NOMO-1 (cell line): Measurements from ENCODE around the gene TCF7L2.
A peak's percentile ranks its signal among the peaks of the same experiment; 100 is the strongest.

Experiments
- DNase-seq, 2 experiments: peaks; one replicate each; lab custom pipeline; 2025; ENCODE audit not compliant: unreplicated experiment in 2 of 2; lab: John Stamatoyannopoulos, UW

The TCF7L2 gene

DNA sequence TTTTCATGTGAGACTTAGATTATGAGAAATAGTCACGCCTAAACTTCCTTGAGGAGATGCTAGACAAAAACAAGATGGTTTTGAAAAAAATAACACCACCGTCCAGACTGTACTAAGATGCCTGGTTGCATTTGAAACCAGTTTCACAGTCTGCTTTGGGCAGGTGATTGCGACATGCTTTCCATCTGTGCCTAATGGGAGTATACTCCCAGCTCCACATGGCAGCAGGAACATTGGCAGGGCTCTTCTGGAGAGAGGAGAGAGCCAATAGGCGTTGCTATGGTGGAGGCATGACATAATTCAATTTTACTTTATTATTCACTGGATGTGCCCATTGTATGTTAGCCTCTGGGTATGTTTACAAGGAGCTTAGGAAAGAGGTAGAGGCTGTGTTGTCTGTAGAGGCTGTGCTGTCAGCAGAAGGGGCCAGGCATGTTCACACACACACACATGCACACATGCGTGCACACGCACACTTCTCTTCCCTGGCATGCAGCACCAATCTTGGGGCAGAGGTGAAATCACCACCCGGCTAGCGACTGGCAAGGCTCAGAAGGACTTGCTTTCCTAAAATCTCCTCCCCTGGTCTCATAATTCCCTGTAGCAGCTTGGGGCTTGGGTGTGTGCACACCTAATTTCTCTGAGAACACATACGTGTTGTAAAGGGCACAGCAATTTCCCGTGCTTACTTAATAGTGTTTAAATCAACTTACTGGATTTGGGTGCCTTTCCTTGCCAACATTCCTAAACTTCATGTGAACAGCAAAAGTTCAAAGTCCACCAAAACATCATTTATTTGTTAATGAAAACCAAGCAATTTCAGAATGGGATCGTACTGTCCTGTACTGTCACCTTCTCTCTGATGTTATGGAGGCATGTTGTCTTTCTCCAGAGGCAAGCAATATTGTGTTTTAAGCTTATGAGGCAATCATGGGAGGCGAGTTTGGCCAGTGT, 162.1 kb downstream of the TCF7L2 start:
- DNase-seq, result no peak

DNA sequence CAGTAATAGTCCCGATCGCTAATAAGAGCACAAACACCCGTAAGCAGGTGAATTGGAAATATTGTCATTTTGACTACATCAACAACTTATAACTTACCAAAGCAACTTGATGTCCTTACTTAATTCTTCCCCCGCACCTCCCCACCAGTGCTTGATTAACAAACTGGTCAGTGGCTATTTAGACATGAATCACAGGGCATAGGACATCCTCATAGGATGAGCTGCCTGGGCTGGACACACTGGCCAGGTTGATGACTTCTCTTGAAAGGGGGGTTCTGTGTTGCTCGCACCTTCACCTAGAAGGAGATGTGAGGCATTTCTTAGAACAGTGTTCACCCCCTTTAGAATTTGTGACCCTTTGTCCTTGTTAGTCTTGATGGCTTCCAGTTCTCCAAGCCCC, 163.2 kb downstream of the TCF7L2 start:
- DNase-seq, result no peak

DNA sequence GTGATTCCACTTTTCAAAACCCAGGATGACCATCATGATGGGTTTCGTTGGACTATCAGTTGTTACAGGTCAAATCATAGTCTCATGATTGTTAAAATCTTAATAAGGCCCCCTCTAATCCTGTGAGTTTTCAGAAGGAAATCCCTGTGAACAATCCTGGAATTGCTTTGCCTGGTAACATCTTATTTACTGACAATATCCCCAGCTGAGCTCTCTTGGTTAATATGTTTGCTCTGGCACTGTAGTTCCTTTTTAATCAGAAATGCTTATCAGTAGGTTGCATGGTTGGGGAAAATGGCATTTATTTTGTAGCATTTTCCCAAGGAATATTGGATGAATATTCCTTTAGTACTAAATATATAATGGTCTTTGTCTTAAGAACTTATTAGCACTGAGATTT, 163.9 kb downstream of the TCF7L2 start:
- DNase-seq, result no peak

DNA sequence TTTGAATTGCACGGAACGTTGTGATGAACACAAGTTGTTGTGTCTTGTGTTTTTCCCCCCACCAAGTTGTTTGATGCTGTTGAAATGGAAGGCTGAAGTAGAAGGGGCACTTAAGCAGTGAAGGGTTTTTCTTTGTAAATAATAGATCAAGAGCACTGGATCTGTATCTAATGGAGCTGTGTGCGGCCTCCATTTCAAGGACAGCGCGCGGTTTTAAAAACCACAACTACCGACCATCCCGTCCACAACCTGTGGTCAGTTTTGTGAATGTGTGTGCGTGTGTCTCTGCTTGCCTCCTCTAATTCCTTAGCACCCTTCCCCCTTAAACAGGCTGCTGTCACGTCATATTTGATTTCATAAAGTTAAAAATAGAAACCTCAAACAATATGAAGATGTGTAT, 165.5 kb downstream of the TCF7L2 start:
- DNase-seq, result no peak

DNA sequence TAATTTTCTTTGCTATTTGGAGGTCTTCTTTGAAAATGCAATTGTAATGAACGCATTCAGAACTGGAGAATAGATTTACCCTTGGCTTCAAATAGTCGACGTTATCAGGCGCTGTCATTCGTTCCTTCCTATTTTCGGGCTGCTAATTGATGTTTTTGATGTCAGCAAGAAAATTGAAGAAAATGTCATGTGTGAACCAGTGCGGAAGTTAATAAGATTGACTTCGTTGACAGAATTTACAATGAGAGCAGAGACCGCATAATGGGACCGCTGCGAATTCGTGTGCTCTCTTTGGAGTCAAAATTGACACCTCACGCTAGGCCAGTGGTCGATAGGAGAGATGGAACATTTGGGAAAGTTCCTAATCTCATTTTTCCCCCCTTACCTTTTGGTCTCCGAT, 168.8 kb downstream of the TCF7L2 start:
- DNase-seq, result no peak

DNA sequence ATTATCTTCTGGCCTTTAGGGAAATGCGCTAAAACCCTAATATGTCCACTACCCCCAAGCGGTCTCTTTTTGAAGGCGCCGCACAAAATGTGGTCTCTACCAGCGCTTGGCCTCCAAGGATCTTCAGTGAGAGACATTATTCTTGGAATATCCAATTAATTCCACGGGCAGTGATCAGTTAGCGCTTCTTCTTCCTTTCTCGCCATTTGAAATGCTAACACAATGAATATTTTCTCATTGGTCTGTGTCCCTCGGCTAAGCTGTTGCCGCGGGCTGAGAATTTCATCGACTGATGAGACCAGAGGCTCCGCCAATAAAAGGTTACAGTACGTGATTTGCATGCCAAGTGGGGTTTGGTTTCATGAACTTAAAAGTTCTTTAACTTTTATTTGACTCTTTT, 169.8 kb downstream of the TCF7L2 start:
- no peak for DNase-seq

DNA sequence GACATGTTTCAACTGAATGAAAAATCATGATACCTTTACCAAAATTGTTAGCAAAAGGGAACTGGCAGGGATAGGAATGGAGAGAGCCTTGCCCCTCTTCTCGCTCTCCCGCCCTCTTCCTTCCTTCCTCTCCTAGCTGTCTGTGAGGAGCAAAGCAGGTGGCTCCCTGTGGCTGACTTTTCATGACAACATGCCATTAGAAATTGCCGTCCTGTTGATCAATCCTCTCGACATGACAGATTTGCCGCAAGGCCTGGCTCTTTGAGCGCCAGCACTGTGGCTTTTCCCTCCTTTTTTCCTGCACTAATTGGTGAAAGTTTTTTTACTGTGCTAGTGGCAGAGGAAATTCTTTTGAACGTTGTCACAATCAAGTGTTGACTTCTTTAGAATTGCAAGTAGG, 171.1 kb downstream of the TCF7L2 start:
- no peak for DNase-seq

DNA sequence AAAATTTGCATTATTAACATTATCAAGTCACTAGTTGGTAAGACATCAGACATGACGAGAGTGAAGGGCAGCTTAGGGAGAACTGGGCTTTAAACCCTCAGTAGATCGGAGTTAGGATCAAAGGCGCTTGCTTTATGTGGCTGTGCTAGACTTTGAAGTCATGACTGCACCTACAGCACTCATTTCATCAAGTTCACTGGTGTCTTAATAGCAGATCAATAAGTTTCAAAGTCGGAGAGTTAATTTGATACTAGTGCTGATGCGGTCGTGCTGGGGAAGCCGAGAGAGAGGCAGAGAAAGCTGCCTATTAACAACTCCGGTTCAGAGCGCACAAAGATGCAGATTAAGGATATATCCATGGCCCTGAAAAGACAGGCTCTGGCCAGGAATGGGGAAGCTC, 172.9 kb downstream of the TCF7L2 start:
- no peak for DNase-seq

DNA sequence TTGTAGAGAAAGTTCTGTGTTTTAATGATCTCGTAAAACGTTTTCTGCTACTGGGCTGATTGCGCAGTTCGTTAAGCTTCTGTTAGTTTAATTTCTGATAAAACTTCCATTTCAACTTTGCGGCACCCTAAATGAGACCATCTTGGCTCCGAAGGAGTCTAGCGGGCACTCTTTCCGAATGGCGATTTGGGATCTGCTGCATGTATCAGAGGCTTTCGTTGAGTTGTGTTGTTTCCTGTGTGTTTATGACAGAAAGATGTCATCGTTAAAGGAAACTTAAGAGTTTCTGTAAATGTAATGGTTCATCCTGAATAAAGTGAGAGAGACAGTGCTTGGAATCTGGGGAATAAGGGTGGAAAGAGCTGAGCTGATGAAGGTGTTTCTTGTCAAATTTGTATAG, 174.7 kb downstream of the TCF7L2 start:
- DNase-seq, result no peak

DNA sequence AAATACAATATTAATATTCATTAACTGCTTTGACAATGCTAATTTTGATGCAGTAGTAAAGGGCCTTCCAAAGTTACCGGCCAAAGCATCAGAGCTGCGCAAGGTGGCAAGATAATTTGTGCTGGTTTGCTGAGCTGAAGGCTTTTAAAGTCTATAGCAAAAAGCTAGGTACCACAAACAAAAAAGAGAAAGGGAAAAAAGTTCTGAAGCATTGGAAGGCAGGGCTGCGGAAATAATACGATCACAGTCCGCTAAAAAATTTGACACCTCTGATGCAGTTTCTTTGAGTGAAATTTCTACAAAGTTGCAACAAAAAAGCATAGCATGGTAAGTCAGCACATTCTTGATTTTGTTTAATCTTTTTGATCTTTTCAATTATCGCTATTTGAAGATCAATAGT, 175.6 kb downstream of the TCF7L2 start:
- DNase-seq, result no peak

DNA sequence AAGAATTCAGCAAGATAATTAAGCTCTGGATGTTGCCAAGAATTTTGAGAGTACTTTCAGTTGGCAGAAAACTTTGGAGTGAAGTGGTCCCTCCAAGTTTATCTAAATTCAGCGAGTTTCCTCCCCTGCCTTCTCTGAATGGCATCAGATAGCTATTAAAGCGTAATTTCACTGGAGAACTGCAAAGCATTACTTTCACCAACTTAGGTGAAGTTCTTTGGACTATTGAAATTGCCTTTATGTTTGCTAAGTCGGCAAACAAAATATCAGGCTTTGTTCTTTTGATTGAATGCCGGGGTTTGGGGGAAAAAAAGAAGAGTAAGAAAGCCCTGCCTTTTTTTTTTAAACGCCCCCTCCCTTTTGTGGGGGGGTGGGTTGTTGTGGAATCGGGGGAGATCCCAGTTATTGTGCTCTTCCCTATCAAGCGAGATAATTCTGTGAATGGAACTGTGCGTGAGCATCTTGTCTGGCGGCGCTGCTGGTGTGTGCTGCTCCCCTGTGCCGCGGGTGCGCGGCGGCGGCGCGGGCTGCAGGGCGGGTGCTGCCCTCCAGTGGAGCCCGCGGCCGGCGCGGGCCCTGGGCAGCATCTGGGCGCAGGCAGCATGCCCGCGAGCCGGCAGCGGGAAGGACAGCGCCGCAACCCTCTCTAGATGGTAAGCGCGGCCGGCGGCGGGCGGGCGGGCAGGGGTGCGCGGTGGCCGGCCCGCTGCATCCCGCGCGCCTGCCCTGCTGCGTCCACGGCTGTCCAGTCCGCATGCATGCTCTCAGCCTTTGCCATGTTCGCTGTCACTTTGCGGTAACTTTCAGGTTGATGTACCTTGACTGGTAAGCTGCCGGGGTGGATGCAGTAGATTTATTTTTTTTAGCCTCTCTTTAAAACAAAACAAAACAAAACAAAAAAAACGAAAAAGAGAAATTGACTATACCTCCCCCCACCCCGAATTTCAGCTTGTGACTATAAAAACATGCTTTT, 176.5 kb downstream of the TCF7L2 start:
- peak; percentile 68 to 77 for DNase-seq

DNA sequence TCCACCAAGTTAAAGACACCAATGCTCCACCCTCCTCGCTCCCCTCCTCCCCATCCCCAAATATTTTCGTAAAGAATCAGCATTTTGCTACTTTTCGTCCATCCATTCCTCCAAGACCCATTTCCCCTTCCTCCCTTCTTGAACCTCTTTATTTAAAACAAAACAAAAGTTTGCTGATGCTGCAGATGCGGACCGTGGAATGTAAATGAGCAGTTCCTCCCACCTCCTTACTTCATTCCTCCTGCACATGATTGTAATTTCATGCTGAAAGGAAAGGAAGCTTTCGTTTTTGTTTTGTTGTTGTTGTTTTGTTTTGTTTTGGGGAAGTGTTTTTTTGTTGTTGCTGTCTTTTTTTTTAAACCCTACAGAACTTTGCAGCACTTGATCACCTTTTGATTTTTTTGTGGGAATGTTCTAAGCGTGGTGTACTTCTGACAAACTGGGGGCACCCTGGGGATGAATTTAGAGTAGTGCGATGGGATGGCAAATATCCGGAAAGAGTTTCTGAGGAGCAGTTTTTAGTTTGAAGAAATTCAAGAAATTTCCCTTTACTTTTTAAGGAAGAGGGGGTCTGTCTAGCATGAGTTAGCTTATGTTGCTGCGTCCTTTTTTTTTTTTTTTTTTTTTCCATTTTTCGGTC, 177.3 kb downstream of the TCF7L2 start:
- DNase-seq, result no peak

DNA sequence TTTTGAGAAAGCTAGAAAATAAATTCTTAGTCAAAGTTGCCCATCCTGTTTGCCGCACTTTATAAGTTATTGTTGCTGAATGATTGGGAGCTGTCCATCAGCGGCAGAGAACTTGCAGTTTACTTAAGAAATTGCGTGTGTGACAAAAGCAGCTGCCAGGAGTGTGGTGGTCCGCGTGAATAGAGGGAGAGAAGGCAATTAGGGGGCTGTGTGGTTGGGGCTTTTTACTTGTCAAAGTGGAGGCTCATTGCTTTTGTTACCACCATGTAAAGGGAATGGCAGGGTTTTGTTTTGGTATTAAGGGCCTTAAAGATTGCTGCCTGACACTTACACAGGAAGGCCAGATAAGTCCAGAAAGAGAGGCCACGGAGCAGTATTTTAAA, 177.8 kb downstream of the TCF7L2 start:
- no peak for DNase-seq

DNA sequence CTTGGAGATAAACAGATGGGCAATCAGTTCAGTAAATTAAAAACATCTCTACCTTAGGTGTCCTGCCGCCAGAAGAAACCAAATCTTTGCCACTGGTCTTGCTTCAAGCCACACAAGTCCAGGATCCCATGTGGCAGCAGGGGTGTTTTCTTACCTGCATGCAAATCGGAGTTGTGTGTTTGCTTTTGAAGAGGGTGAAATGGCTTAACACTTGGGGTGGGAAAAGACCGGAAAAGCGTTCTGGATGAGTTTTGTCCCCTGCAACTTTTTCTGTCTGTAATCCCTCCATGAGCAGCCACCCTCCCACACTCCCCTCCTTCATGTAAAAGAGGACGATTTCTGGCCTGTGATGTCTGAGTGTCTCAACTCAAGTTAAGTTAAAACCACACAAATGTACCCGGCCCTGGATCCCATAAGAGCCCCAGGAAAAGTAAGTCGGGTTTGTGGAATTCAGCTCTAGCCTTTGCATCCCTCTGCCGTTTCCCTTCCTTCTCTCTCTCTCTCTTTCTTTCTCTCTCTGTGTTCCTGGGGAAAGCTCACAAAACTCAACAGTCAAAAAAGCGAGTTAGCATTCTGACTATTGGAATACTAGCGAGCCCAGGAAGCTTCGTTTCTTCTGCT, 178.5 kb downstream of the TCF7L2 start:
- no peak for DNase-seq

DNA sequence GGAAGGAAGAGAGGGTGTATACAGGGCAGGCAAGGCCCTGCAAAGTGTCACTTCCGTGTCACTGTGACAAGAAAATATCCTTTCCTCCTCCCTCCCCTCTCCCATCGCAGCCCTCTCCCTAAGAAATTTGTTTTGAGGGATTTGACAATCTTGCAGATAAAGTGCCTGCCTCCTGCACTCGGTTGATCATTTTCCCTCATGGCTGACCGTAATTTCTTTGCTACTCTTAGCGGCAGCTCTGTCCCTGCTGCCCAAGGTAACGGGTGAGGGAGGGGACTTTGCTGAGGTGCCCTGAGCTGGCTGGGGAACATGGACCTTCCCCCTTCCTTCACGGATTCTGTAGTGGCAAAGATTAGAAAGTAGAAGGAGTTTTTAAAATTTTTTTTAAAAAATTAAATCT, 179.1 kb downstream of the TCF7L2 start:
- no peak for DNase-seq

DNA sequence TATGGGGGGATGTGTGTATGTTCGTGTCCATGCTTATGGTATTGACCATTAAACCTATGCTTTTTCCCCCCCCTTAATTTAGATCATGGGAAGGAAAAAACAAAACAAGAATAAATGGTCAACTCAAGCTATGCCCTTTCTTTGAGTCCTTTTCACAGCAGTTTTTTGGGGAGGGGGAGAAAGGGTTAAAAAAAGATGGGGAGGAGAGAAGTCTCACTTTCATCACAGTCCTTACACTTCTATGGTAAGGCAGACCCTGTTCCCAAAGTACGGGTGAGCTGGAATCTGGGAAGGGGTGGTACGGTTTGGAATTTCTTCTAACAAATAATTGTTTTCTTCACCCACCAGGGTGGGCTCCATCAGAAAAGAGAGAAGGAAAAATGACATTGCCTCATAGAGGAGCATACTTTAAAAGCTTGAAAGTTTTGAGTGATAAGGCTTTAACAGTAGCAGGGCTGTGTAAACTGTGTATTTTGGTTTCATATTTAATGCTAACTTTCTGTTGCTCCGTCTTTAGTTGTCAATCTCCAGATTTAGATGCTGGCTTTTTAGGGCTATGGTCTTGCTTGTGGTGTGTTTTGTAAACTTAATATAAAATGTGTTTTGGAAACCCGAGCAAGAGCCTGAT, 180.1 kb downstream of the TCF7L2 start:
- DNase-seq, result no peak

DNA sequence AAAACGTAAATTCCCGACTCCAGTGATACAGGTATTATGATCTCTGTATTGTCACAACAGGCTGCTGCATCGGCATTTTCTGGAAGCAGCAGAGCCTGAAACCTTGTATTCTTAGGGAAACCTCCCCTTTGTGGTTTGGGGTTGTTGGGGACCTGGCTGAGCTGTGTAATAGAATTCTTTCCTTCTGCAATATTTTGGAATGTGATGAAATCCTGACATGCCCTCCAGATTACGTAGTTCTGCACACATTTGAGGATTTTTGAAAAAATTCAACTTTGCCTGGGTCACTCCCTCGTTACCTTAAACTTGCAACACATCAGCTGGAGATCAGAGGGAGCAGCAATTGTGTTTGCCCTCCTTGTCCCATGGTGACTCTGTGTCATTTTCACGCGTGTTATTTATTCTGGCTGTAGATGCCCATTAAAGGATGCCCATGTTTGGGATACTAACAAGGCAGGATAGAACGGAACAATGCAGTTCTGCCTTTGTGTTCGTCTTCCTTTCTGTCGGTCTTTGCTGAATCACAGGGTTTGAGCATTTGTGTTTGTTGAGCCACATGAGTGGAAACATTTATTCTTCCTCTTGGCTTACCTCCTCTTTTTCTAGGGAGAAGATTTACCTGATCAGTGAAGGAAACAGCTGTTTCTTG, 181.7 kb downstream of the TCF7L2 start:
- DNase-seq, result no peak

DNA sequence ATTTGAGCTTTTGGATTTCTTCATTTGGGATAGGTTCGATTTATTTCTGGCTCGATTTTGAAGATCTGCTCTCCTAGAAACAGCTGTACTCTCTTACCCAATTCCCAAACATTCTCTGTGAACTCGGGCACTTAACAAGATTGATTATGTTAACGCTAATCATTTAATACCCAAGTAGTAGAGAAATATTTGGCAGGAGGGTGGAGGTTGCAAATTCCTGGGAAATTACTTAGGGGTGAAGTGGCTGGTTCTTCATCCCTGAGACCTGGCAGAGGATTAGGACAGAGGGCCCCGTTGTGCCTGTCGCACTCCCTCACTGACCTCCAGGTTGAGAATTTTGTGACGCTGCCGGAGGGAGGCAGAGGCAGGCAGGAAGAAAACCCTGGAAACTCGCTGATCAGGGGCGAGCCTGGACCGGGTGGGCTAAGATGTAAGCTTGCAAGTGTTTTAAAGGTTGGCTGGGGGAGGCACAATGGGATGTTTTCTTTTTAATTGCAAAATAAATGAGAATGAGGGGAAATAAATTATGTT, 182.6 kb downstream of the TCF7L2 start:
- DNase-seq, result no peak

DNA sequence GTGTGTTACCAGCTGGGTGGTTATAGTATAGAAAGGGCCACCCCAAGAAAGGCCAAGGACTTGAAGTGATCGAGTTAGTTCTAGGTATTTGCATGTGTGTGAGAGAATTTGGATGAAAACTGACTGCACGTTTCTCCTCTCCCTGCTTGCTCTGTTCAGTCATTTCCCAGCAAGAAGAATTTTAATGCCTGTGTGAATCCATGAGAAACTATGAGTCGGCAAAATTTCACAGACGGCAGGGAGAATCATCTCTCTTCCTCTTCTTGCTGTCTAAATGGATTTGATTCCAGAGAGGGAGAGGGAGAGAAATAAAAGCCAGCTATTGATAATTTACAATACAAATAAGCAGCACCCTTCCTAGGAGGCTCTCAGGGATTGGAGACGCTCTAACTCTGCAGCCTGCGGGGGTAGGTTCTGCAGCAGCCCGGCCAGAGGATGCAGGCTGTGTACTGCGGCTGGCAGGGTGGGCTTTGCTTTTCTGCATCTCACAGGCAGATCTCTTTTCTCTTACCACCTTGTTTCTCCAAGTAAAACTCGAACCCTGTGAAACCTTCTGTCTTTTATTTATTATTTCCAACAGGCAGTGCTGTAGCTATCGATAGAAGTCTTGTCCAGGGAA, 183.6 kb downstream of the TCF7L2 start:
- DNase-seq, result no peak
